K562 (cell line): Measurements from ENCODE around the gene NCKAP1. TPM values are rescaled to one million over a fixed set of nuclear protein-coding genes. Genes with fewer than 3 reads are reported as not detected.

Experiments
- ARID1B ChIP-seq: fragments of 450-650 bp; IDR thresholded peaks from 2 replicates; pipeline ENCODE4 v1.6.1; 2016; ENCODE audit warnings: antibody characterized with exemption, mild to moderate bottlenecking, inconsistent platforms
- ARNT ChIP-seq, 2 experiments: fragments of 450-650 bp; IDR thresholded peaks; 2 replicates each; pipeline ENCODE4 v1.6.1; 2016; ENCODE audit warnings: mild to moderate bottlenecking in 1 of 2
- CBFA2T2 ChIP-seq: fragments of 450-650 bp; conservative IDR thresholded peaks from 2 replicates; pipeline ENCODE4 v1.6.1; 2017; ENCODE audit warnings: mild to moderate bottlenecking
- ESRRA ChIP-seq: fragments of 450-650 bp; IDR thresholded peaks from 2 replicates; pipeline ENCODE4 v1.6.1; 2014; ENCODE audit warnings: low read depth, mild to moderate bottlenecking, moderate library complexity, borderline replicate concordance
- EWSR1 ChIP-seq: fragments of 450-650 bp; IDR thresholded peaks from 2 replicates; pipeline ENCODE4 v1.6.1; 2018; ENCODE audit warnings: borderline replicate concordance, mild to moderate bottlenecking, low read depth, moderate library complexity; ENCODE audit not compliant: partially characterized antibody
- HSF4 ChIP-seq: fragments of 250-450 bp; sonication (Bioruptor Pico); IDR thresholded peaks from 2 replicates; pipeline ENCODE4 v2.1.2; 2022; ENCODE audit warnings: mild to moderate bottlenecking, moderate library complexity, borderline replicate concordance
- KDM1A ChIP-seq, 2 experiments: fragments of 450-650 bp; IDR thresholded peaks; 2 replicates each; pipeline ENCODE4 v1.6.1; 2016; ENCODE audit warnings: mild to moderate bottlenecking in 2 of 2
- MYBL2 ChIP-seq, 2 experiments: fragments of 450-650 bp in 1 of 2; sonication (generic) in 1 of 2; formaldehyde crosslinking in 1 of 2; IDR thresholded peaks; 2 replicates each; pipeline versions ENCODE4 v1.6.1 to v1.8.1; 2017 to 2022; ENCODE audit warnings: borderline replicate concordance in 1 of 2, inconsistent platforms in 1 of 2, low read depth in 1 of 2, mild to moderate bottlenecking in 1 of 2, missing genetic modification reagents in 1 of 2, moderate library complexity in 1 of 2
- RAD51 ChIP-seq: fragments of 450-650 bp; IDR thresholded peaks from 2 replicates; pipeline ENCODE4 v1.7.1; 2016; ENCODE audit warnings: low read depth, mild to moderate bottlenecking, borderline replicate concordance
- SMARCA4 ChIP-seq: fragments of 450-650 bp; IDR thresholded peaks from 2 replicates; pipeline ENCODE4 v1.6.1; 2016
- TEAD4 ChIP-seq, 2 experiments: sonication (generic) in 1 of 2; formaldehyde crosslinking in 1 of 2; IDR thresholded peaks; 2 replicates each; pipeline versions ENCODE4 v1.6.1 to v1.8.0; 2012 to 2022; ENCODE audit warnings: borderline replicate concordance in 1 of 2, inconsistent platforms in 1 of 2, low read length in 1 of 2, mild to moderate bottlenecking in 1 of 2, missing genetic modification reagents in 1 of 2
- ZC3H11A ChIP-seq: IDR thresholded peaks from 2 replicates; pipeline ENCODE4 v1.6.1; 2012; ENCODE audit warnings: low read depth, low read length, improper control_type of control experiment
- ZEB2 ChIP-seq: fragments of 450-650 bp; IDR thresholded peaks from 2 replicates; pipeline ENCODE4 v1.6.1; 2016
- ZFPM2 ChIP-seq: fragments of 250-450 bp; sonication (Bioruptor Pico); IDR thresholded peaks from 2 replicates; pipeline ENCODE4 v1.5.1; 2022; ENCODE audit warnings: mild to moderate bottlenecking
- ZKSCAN1 ChIP-seq: fragments of 150-350 bp; IDR thresholded peaks from 2 replicates; pipeline ENCODE4 v1.6.1; 2016; ENCODE audit warnings: low read depth, low read length
- ZNF143 ChIP-seq: sonication (generic); formaldehyde crosslinking; IDR thresholded peaks from 2 replicates; pipeline ENCODE4 v1.9.0; 2022; ENCODE audit warnings: mild to moderate bottlenecking, missing genetic modification reagents
- ZNF24 ChIP-seq: fragments of 450-650 bp; IDR thresholded peaks from 2 replicates; pipeline ENCODE4 v1.6.1; 2016
- polyA plus RNA-seq, 8 experiments: library from polyadenylated mRNA; depleted of rRNA in 4 of 8; stranded (reverse) in 5 of 8; unstranded in 3 of 8; fragments of >200 nt; fragmentation: Nextera tagmentation in 2 of 8; fragmentation: Illumina TruSeq in 1 of 8; extraction: Ambion mirVana in 2 of 8; extraction: Trizol in 1 of 8; gene quantifications; 2 replicates each; pipeline versions ENCODE4 v1.2.1 to v1.2.3, GENCODE V29; 2011 to 2014; ENCODE audit warnings: inconsistent platforms in 1 of 8, missing spikeins in 1 of 8
- total RNA-seq, 7 experiments: library from RNA; depleted of rRNA in 6 of 7; stranded (reverse); fragments of >200 nt in 6 of 7; fragmentation: Illumina TruSeq in 2 of 7; extraction: Trizol in 2 of 7; gene quantifications; 2 replicates each; pipeline versions ENCODE4 v1.2.1 to v1.2.3, GENCODE V29; 2011 to 2021; ENCODE audit warnings: low replicate concordance in 1 of 7
- TF ChIP-seq, protein P1 (sequence below): sonication (generic); IDR thresholded peaks from 2 replicates; pipeline ENCODE4 v1.6.1; 2016
- TF ChIP-seq, protein P2 (sequence below): fragments of 250-450 bp; sonication (Bioruptor Pico); IDR thresholded peaks from 2 replicates; pipeline ENCODE4 v1.8.0; 2022; ENCODE audit warnings: inconsistent platforms, mild to moderate bottlenecking, moderate library complexity, borderline replicate concordance
- TF ChIP-seq, protein P3 (sequence below): fragments of 450-650 bp; IDR thresholded peaks from 2 replicates; pipeline ENCODE4 v1.6.1; 2016; ENCODE audit warnings: mild to moderate bottlenecking
- TF ChIP-seq, protein P4 (sequence below): fragments of 450-650 bp; IDR thresholded peaks from 2 replicates; pipeline ENCODE4 v1.6.1; 2016; ENCODE audit warnings: antibody characterized with exemption
- TF ChIP-seq, protein P5 (sequence below): fragments of 250-450 bp; sonication (Bioruptor Pico); IDR thresholded peaks from 2 replicates; pipeline ENCODE4 v1.4.0; 2020; ENCODE audit warnings: borderline replicate concordance

NCKAP1 gene
- total and polyA plus RNA-seq, 9 of the 15 experiments (the other 6 are each of a cell fraction or from before 2014, with no cell fraction given) = 34.0 to 153 (median 88.7) TPM

DNA sequence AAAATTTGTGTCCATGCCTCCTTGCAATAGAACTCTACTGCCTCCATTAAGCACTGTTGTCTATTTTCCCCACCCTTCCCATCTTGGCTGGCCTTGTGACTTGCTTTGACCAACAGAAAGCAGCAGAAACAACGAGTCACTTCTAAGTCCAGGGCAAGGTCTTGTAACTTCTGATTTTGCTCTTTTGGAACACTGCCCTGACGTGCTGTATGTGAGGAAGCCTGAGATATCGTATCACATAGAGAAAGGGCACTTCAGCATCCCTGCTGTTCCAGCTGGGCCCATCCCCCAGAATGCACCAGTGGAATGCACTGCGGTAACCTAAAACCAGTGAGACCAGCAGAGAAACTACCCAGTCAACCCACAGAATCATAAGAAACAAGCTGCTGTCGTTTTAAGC lies 28.1 kb downstream of the NCKAP1 start (continued):
- TF ChIP-seq ZFPM2 (CRISPR knock-in tag) (no peak), CBFA2T2 (peak; percentile 93), EWSR1 (no peak), TEAD4 (IDR thresholded peaks at IDR 0.05; ENCODE audit: low read length) (peak; percentile 92), TEAD4 (CRISPR knock-in tag; IDR thresholded peaks at IDR 0.05; ENCODE audit: borderline replicate concordance) (no peak), RAD51 (peak; percentile 70; the same call in 1 of the 2 replicates), ZNF143 (CRISPR knock-in tag) (peak; percentile 76), ARID1B (peak; percentile 86), ZNF24 (peak; percentile 23; the same call in 1 of the 2 replicates), HSF4 (CRISPR knock-in tag) (no peak), ZC3H11A (no peak), ARNT (IDR thresholded peaks at IDR 0.05) (peak in 1 of 2 experiments; percentile 77; a peak in 3 of 4 replicates), ZKSCAN1 (peak; percentile 51; the same call in 1 of the 2 replicates), KDM1A (IDR thresholded peaks at IDR 0.05) (peak; percentile 89 to 93), ZEB2 (peak; percentile 50; the same call in 1 of the 2 replicates), MYBL2 (IDR thresholded peaks at IDR 0.05; ENCODE audit: low read depth) (0 out of 2 replicates have a peak, but pooled peaks have one; percentile 18), MYBL2 (CRISPR knock-in tag; IDR thresholded peaks at IDR 0.05; ENCODE audit: borderline replicate concordance) (no peak), ESRRA (peak; percentile 21; the same call in 1 of the 2 replicates), SMARCA4 (peak; percentile 54)
- TF ChIP-seq, protein P1, sequence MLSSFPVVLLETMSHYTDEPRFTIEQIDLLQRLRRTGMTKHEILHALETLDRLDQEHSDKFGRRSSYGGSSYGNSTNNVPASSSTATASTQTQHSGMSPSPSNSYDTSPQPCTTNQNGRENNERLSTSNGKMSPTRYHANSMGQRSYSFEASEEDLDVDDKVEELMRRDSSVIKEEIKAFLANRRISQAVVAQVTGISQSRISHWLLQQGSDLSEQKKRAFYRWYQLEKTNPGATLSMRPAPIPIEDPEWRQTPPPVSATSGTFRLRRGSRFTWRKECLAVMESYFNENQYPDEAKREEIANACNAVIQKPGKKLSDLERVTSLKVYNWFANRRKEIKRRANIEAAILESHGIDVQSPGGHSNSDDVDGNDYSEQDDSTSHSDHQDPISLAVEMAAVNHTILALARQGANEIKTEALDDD = peak; percentile 91
- TF ChIP-seq, protein P2, sequence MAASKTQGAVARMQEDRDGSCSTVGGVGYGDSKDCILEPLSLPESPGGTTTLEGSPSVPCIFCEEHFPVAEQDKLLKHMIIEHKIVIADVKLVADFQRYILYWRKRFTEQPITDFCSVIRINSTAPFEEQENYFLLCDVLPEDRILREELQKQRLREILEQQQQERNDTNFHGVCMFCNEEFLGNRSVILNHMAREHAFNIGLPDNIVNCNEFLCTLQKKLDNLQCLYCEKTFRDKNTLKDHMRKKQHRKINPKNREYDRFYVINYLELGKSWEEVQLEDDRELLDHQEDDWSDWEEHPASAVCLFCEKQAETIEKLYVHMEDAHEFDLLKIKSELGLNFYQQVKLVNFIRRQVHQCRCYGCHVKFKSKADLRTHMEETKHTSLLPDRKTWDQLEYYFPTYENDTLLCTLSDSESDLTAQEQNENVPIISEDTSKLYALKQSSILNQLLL (CRISPR knock-in tag) = no peak
- TF ChIP-seq, protein P3, sequence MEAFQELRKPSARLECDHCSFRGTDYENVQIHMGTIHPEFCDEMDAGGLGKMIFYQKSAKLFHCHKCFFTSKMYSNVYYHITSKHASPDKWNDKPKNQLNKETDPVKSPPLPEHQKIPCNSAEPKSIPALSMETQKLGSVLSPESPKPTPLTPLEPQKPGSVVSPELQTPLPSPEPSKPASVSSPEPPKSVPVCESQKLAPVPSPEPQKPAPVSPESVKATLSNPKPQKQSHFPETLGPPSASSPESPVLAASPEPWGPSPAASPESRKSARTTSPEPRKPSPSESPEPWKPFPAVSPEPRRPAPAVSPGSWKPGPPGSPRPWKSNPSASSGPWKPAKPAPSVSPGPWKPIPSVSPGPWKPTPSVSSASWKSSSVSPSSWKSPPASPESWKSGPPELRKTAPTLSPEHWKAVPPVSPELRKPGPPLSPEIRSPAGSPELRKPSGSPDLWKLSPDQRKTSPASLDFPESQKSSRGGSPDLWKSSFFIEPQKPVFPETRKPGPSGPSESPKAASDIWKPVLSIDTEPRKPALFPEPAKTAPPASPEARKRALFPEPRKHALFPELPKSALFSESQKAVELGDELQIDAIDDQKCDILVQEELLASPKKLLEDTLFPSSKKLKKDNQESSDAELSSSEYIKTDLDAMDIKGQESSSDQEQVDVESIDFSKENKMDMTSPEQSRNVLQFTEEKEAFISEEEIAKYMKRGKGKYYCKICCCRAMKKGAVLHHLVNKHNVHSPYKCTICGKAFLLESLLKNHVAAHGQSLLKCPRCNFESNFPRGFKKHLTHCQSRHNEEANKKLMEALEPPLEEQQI = peak; percentile 94
- TF ChIP-seq, protein P4, sequence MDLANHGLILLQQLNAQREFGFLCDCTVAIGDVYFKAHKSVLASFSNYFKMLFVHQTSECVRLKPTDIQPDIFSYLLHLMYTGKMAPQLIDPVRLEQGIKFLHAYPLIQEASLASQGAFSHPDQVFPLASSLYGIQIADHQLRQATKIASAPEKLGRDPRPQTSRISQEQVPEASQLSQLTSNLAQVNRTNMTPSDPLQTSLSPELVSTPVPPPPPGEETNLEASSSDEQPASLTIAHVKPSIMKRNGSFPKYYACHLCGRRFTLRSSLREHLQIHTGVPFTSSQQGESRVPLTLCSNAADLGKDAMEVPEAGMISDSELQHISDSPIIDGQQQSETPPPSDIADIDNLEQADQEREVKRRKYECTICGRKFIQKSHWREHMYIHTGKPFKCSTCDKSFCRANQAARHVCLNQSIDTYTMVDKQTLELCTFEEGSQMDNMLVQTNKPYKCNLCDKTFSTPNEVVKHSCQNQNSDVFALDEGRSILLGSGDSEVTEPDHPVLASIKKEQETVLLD = 0 out of 2 replicates have a peak, but pooled peaks have one; percentile 51
- TF ChIP-seq, protein P5, sequence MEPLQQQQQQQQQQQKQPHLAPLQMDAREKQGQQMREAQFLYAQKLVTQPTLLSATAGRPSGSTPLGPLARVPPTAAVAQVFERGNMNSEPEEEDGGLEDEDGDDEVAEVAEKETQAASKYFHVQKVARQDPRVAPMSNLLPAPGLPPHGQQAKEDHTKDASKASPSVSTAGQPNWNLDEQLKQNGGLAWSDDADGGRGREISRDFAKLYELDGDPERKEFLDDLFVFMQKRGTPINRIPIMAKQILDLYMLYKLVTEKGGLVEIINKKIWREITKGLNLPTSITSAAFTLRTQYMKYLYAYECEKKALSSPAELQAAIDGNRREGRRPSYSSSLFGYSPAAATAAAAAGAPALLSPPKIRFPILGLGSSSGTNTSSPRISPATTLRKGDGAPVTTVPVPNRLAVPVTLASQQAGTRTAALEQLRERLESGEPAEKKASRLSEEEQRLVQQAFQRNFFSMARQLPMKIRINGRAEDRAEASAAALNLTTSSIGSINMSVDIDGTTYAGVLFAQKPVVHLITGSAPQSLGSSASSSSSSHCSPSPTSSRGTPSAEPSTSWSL (CRISPR knock-in tag) = no peak
